HCT116 (cell line): ENCODE measurements around the gene JAK1. TPM values are rescaled to one million over a fixed set of nuclear protein-coding genes. Genes with fewer than 3 reads are reported as not detected.

Experiments
- ATAC-seq: fragments of 200-7000 bp; cut with Tn5 transposase; 2 replicates; pipeline ENCODE4 v1.9.1; 2020; ENCODE audit warnings: mild to moderate bottlenecking, moderate library complexity
- BruUV-seq: library from RNA; stranded (reverse); fragments of 400-500 nt; replicated peaks from 2 replicates; lab custom pipeline; 2021; lab: Mats Ljungman, UMichigan
- CTCF ChIA-PET: fragments of 300-600 bp; sonication (Branson Sonifier 250); formaldehyde crosslinking; loops from one replicate; lab custom pipeline; 2021; ENCODE audit warnings: antibody characterized with exemption; lab: Charles Lee
- POLR2A ChIA-PET: fragments of 300-600, 350-600 bp; sonication (Branson Sonifier 250); formaldehyde crosslinking; loops from one replicate; lab custom pipeline; 2021; ENCODE audit warnings: antibody characterized with exemption; lab: Charles Lee
- RAD21 ChIA-PET, 2 experiments: fragments of 300-600 bp; sonication (Branson Sonifier 250); formaldehyde crosslinking; loops; one replicate each; lab custom pipeline; 2023; ENCODE audit warnings: low total read pairs in 2 of 2; ENCODE audit not compliant: uncharacterized antibody in 2 of 2, unreplicated experiment in 2 of 2, low non-redundant PET in 1 of 2; lab: Charles Lee
- DNase-seq: peaks from one replicate; pipeline ENCODE4 v3.0.0-alpha.2; 2010; ENCODE audit warnings: low read depth, low spot score
- H2AFZ ChIP-seq: fragments of 200-600 bp; shearing (Covaris generic), sonication (generic); 2 replicates; pipeline ENCODE4 v1.6.1; 2017; ENCODE audit warnings: low read depth, mixed run types, mixed read lengths, antibody characterized with exemption, low read length; ENCODE audit not compliant: poor library complexity, severe bottlenecking
- H3K27ac ChIP-seq: 2 replicates; pipeline ENCODE4 v1.5.1; 2012; ENCODE audit warnings: low read depth, low read length
- H3K27me3 ChIP-seq: fragments of 200-600 bp; sonication (generic); 2 replicates; pipeline ENCODE4 v1.6.1; 2016; ENCODE audit warnings: mixed run types, low read length, mixed read lengths; ENCODE audit not compliant: insufficient read depth
- H3K36me3 ChIP-seq, 2 experiments: fragments of 200-500 bp in 1 of 2; fragments of 200-600 bp in 1 of 2; sonication (Bioruptor generic) in 1 of 2; sonication (generic) in 1 of 2; 2 replicates each; pipeline versions ENCODE4 v1.5.1 to v1.6.1; 2014 to 2016; ENCODE audit warnings: low read length in 2 of 2, inconsistent platforms in 1 of 2, mixed read lengths in 1 of 2, mixed run types in 1 of 2; ENCODE audit not compliant: insufficient read depth in 2 of 2, control insufficient read depth in 1 of 2
- H3K4me1 ChIP-seq, 2 experiments: fragments of 200-600 bp in 1 of 2; sonication (generic) in 1 of 2; 2 replicates each; pipeline versions ENCODE4 v1.5.1 to v1.6.1; 2012 to 2017; ENCODE audit warnings: low read length in 2 of 2, inconsistent platforms in 1 of 2, mild to moderate bottlenecking in 1 of 2, mixed read lengths in 1 of 2, mixed run types in 1 of 2, moderate library complexity in 1 of 2; ENCODE audit not compliant: insufficient read depth in 2 of 2, control insufficient read depth in 1 of 2
- H3K4me2 ChIP-seq: fragments of 200-600 bp; sonication (generic); 2 replicates; pipeline ENCODE4 v1.6.1; 2017; ENCODE audit warnings: mixed run types, low read length, mixed read lengths
- H3K4me3 ChIP-seq, 2 experiments: fragments of 200-600 bp in 1 of 2; sonication (generic) in 1 of 2; replicated peaks in 1 of 2; 2 replicates each; pipeline ENCODE4 v1.5.1; 2011 to 2016; ENCODE audit warnings: low read length in 2 of 2, control low read depth in 1 of 2, low read depth in 1 of 2, mild to moderate bottlenecking in 1 of 2, mixed read lengths in 1 of 2, mixed run types in 1 of 2
- H3K79me2 ChIP-seq: fragments of 200-600 bp; sonication (generic); 2 replicates; pipeline ENCODE4 v1.6.1; 2017; ENCODE audit warnings: mild to moderate bottlenecking, mixed run types, low read length, moderate library complexity, mixed read lengths; ENCODE audit not compliant: insufficient read depth
- H3K9ac ChIP-seq: fragments of 200-600 bp; sonication (generic); 2 replicates; pipeline ENCODE4 v1.6.1; 2016; ENCODE audit warnings: low read length, mixed read lengths
- H3K9me2 ChIP-seq: fragments of 200-600 bp; sonication (generic), shearing (Covaris generic); 2 replicates; pipeline ENCODE4 v1.6.1; 2017; ENCODE audit warnings: mixed run types, mild to moderate bottlenecking, moderate library complexity; ENCODE audit not compliant: insufficient read depth
- H3K9me3 ChIP-seq, 2 experiments: fragments of 200-500 bp in 1 of 2; fragments of 200-600 bp in 1 of 2; sonication (Bioruptor generic) in 1 of 2; sonication (generic) in 1 of 2; 2 replicates each; pipeline ENCODE4 v1.6.1; 2014 to 2017; ENCODE audit warnings: low read length in 2 of 2, mixed read lengths in 2 of 2, inconsistent platforms in 1 of 2, low read depth in 1 of 2, mild to moderate bottlenecking in 1 of 2, mixed run types in 1 of 2, moderate library complexity in 1 of 2; ENCODE audit not compliant: control insufficient read depth in 1 of 2, insufficient read depth in 1 of 2
- H4K20me1 ChIP-seq: fragments of 200-600 bp; sonication (generic), shearing (Covaris generic); 2 replicates; pipeline ENCODE4 v1.6.1; 2017; ENCODE audit warnings: mixed run types, mild to moderate bottlenecking, moderate library complexity; ENCODE audit not compliant: insufficient read depth
- ELF1 ChIP-seq: IDR thresholded peaks from 2 replicates; pipeline ENCODE4 v1.6.1; 2012; ENCODE audit warnings: low read depth, borderline replicate concordance
- EZH2phosphoT487 ChIP-seq: fragments of 200-600 bp; IDR thresholded peaks from 2 replicates; pipeline ENCODE4 v1.6.1; 2018; ENCODE audit warnings: antibody characterized with exemption, borderline replicate concordance
- FOSL1 ChIP-seq: IDR thresholded peaks from 2 replicates; pipeline ENCODE4 v1.6.1; 2012; ENCODE audit warnings: low read depth
- JUND ChIP-seq: IDR thresholded peaks from 2 replicates; pipeline ENCODE4 v1.6.1; 2012
- POLR2A ChIP-seq: IDR thresholded peaks from 2 replicates; pipeline ENCODE4 v1.7.0; 2011; ENCODE audit warnings: borderline replicate concordance; ENCODE audit not compliant: insufficient read depth, insufficient read length; ENCODE audit errors: extremely low read depth
- RAD21 ChIP-seq: IDR thresholded peaks from 2 replicates; pipeline ENCODE4 v1.6.1; 2012; ENCODE audit warnings: low read depth, mild to moderate bottlenecking
- SP1 ChIP-seq: IDR thresholded peaks from 2 replicates; pipeline ENCODE4 v1.6.1; 2012; ENCODE audit warnings: low read depth
- SRF ChIP-seq: IDR thresholded peaks from 2 replicates; pipeline ENCODE4 v1.6.1; 2012; ENCODE audit warnings: low read depth
- ZNF274 ChIP-seq: fragments of 200-500 bp; sonication (Bioruptor generic); IDR thresholded peaks from 2 replicates; pipeline ENCODE4 v1.6.1; 2014; ENCODE audit warnings: mild to moderate bottlenecking, low read depth, low read length, inconsistent platforms
- intact Hi-C: fragments of 100-400 bp; cut with micrococcal nuclease; formaldehyde crosslinking; loops from 2 replicates; pipeline ENCODE4 v1.10.0; 2022
- total RNA-seq: library from RNA; stranded (reverse); gene quantifications from one replicate; pipeline ENCODE4 v1.2.1, GENCODE V29; 2021; ENCODE audit not compliant: unreplicated experiment
- TF ChIP-seq, protein P1 (sequence below): IDR thresholded peaks from 2 replicates; pipeline ENCODE4 v1.6.1; 2012
- TF ChIP-seq, protein P2 (sequence below): IDR thresholded peaks from 2 replicates; pipeline ENCODE4 v1.6.1; 2012
- TF ChIP-seq, protein P3 (sequence below): IDR thresholded peaks from 2 replicates; pipeline ENCODE4 v1.6.1; 2011; ENCODE audit warnings: mild to moderate bottlenecking, low read length, moderate library complexity; ENCODE audit not compliant: insufficient replicate concordance; ENCODE audit errors: extremely low read depth

The JAK1 gene
- total RNA-seq, 1 experiment from 2014 or later: 53.2 TPM

DNA sequence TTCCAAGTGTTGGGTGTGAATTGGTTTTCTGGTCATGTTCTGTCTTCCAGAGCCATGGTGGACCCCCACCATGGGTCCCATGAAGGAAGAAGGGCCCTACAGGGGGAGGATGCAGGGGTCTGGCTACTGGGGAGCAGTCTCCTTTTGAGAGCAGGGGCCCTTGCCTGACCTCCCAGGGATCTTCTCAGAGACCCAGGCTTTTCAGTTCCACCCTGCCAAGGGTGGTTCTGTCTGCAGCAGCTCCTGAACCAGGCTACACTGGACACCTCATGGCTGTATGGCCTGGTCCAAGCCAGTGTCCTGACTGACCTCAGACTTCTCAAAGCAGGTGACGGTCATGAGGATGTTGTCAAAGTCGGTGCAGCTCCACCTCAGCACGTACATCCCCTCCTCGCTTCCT is 109.0 kb downstream of the JAK1 start:
- BruUV-seq: no TSS peak
- POLR2A ChIA-PET: no interaction called here
- TF ChIP-seq SP1: no peak
- no peak for TF ChIP-seq ELF1
- TF ChIP-seq RAD21: no peak
- TF ChIP-seq, protein P1, sequence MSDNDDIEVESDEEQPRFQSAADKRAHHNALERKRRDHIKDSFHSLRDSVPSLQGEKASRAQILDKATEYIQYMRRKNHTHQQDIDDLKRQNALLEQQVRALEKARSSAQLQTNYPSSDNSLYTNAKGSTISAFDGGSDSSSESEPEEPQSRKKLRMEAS: no peak
- TF ChIP-seq, protein P2, sequence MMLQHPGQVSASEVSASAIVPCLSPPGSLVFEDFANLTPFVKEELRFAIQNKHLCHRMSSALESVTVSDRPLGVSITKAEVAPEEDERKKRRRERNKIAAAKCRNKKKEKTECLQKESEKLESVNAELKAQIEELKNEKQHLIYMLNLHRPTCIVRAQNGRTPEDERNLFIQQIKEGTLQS: no peak
- no peak for TF ChIP-seq EZH2phosphoT487
- no peak for TF ChIP-seq POLR2A
- no peak for TF ChIP-seq ZNF274
- no peak for TF ChIP-seq FOSL1
- TF ChIP-seq, protein P3, sequence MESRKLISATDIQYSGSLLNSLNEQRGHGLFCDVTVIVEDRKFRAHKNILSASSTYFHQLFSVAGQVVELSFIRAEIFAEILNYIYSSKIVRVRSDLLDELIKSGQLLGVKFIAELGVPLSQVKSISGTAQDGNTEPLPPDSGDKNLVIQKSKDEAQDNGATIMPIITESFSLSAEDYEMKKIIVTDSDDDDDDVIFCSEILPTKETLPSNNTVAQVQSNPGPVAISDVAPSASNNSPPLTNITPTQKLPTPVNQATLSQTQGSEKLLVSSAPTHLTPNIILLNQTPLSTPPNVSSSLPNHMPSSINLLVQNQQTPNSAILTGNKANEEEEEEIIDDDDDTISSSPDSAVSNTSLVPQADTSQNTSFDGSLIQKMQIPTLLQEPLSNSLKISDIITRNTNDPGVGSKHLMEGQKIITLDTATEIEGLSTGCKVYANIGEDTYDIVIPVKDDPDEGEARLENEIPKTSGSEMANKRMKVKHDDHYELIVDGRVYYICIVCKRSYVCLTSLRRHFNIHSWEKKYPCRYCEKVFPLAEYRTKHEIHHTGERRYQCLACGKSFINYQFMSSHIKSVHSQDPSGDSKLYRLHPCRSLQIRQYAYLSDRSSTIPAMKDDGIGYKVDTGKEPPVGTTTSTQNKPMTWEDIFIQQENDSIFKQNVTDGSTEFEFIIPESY: no peak
- no peak for TF ChIP-seq JUND
- no peak for TF ChIP-seq SRF
- TF ChIP-seq, all 23 proteins: peak for 0
- Histone ChIP-seq H3K4me2 (no peak overlapping the region), H3K9me3 (no peaks in the 10 kb centered on the region), H3K9me2 (no peaks in the 10 kb centered on the region), H3K27ac (no peak overlapping the region), H3K9ac (no peak overlapping the region), H3K4me1 (no peaks in the 10 kb centered on the region), H2AFZ (no peak overlapping the region), H4K20me1 (no peaks in the 10 kb centered on the region), H3K4me3 (no peak overlapping the region), H3K36me3 (peaks cover 0 to 2% of the 10 kb centered on the region in 2 experiments; a peak in 2 of 4 replicates), H3K79me2 (no peaks in the 10 kb centered on the region), H3K27me3 (no peaks in the 10 kb centered on the region)
- ATAC-seq (no peak), DNase-seq (no peak)
- ChIA-PET CTCF (no interaction called here), RAD21 (no interaction called here)
- intact Hi-C loops: no loop called here
